Measurements from ENCODE around the gene DACT3. TPM values are rescaled to one million over a fixed set of nuclear protein-coding genes. Genes with fewer than 3 reads are reported as not detected.

Gene DACT3
- total RNA-seq, 1 experiment from 2014 or later = 1.0 TPM

DNA sequence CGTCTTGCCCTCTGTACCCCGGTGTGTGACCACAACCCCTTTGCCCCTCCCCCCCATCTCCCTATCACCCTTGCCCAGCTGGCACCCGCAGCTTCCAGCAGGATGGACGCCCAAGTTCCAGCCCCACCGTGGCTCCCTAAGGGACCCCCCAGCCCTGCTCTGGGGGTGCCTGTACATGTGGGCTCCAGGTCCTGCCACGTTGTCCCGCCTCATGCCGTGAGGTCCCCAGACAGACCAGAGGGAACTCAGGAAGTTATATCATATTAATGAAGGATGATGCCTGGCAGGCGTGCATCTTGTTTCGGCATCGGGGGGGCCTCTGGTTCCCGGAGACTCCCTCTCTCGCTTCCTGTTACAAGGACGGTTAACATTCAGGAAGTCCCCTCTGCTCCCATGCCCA lies 34.5 kb downstream of the DACT3 start:
- Histone ChIP-seq H3K36me3 (ENCODE audit: control insufficient read depth, insufficient read depth, low read length) (no peaks in the 10 kb centered on the region), H3K9me3 (ENCODE audit: control insufficient read depth, insufficient read depth, low read depth, low read length) (no peaks in the 10 kb centered on the region), H3K4me1 (ENCODE audit: control insufficient read depth, insufficient read depth, low read length) (no peaks in the 10 kb centered on the region), H3K27me3 (ENCODE audit: control insufficient read depth, insufficient read depth, low read length) (no peaks in the 10 kb centered on the region), H3K27ac (ENCODE audit: low read length) (no peak overlapping the region), H3K4me3 (ENCODE audit: low read depth in 2 of 2, low read length in 2 of 2) (no peak overlapping the region)
- in situ Hi-C loops (cut with HindIII; ENCODE audit: low pct_unique_long_range_greater_than_20kb, low sequenced_read_pairs) = no loop called here
- POLR2A ChIA-PET = no interaction called here
- BruUV-seq (replicated peaks) = no TSS peak
- ATAC-seq (no peak), DNase-seq (ENCODE audit: low read depth, low spot score) (no peak)
- CTCF ChIA-PET = no interaction called here
- TF ChIP-seq, protein P1, sequence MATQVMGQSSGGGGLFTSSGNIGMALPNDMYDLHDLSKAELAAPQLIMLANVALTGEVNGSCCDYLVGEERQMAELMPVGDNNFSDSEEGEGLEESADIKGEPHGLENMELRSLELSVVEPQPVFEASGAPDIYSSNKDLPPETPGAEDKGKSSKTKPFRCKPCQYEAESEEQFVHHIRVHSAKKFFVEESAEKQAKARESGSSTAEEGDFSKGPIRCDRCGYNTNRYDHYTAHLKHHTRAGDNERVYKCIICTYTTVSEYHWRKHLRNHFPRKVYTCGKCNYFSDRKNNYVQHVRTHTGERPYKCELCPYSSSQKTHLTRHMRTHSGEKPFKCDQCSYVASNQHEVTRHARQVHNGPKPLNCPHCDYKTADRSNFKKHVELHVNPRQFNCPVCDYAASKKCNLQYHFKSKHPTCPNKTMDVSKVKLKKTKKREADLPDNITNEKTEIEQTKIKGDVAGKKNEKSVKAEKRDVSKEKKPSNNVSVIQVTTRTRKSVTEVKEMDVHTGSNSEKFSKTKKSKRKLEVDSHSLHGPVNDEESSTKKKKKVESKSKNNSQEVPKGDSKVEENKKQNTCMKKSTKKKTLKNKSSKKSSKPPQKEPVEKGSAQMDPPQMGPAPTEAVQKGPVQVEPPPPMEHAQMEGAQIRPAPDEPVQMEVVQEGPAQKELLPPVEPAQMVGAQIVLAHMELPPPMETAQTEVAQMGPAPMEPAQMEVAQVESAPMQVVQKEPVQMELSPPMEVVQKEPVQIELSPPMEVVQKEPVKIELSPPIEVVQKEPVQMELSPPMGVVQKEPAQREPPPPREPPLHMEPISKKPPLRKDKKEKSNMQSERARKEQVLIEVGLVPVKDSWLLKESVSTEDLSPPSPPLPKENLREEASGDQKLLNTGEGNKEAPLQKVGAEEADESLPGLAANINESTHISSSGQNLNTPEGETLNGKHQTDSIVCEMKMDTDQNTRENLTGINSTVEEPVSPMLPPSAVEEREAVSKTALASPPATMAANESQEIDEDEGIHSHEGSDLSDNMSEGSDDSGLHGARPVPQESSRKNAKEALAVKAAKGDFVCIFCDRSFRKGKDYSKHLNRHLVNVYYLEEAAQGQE (IDR thresholded peaks at IDR 0.05; ENCODE audit: insufficient read depth in 1 of 2, low read depth in 2 of 2, low read length in 1 of 2) = no peak
- TF ChIP-seq TCF7L2 (IDR thresholded peaks at IDR 0.05; ENCODE audit: low read depth, low read length) (no peak), SIN3A (IDR thresholded peaks at IDR 0.05; ENCODE audit: borderline replicate concordance, insufficient read depth, low read depth, low read length) (no peak), POLR2AphosphoS5 (IDR thresholded peaks at IDR 0.05; ENCODE audit: low read depth, low read length) (no peak)
- TF ChIP-seq, protein P2, sequence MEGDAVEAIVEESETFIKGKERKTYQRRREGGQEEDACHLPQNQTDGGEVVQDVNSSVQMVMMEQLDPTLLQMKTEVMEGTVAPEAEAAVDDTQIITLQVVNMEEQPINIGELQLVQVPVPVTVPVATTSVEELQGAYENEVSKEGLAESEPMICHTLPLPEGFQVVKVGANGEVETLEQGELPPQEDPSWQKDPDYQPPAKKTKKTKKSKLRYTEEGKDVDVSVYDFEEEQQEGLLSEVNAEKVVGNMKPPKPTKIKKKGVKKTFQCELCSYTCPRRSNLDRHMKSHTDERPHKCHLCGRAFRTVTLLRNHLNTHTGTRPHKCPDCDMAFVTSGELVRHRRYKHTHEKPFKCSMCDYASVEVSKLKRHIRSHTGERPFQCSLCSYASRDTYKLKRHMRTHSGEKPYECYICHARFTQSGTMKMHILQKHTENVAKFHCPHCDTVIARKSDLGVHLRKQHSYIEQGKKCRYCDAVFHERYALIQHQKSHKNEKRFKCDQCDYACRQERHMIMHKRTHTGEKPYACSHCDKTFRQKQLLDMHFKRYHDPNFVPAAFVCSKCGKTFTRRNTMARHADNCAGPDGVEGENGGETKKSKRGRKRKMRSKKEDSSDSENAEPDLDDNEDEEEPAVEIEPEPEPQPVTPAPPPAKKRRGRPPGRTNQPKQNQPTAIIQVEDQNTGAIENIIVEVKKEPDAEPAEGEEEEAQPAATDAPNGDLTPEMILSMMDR (IDR thresholded peaks at IDR 0.05) = no peak
- intact Hi-C loops (cut with micrococcal nuclease; ENCODE audit: unreplicated experiment) = no loop called here

DNA sequence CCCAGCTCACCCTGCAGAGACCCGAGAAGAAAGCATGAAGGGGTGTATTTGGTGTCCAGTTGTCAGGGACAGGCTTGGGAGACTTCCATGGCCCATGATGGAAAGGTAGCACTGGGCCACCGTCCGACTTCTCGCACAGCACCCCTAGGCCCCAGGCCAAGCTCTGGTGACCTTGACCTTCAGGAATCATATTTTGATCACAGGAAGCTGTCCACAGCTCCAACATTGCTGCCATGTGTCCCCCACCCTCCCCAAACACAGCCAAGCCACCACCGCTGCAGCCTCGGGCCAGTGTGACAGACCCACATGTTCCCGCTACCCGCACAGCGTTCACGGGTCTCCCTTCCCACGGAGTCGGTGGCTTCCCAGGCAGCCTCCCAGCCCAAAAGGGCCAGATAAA lies 35.3 kb downstream of the DACT3 start:
- no peak overlapping the region for H3K27ac ChIP-seq (ENCODE audit: low read length)
- H3K9me3 ChIP-seq (ENCODE audit: control insufficient read depth, insufficient read depth, low read depth, low read length) = no peaks in the 10 kb centered on the region
- H3K4me3 ChIP-seq (ENCODE audit: low read depth in 2 of 2, low read length in 2 of 2) = no peak overlapping the region
- in situ Hi-C loops (cut with HindIII; ENCODE audit: low pct_unique_long_range_greater_than_20kb, low sequenced_read_pairs) (no loop called here), intact Hi-C loops (cut with micrococcal nuclease; ENCODE audit: unreplicated experiment) (no loop called here)
- no peaks in the 10 kb centered on the region for H3K27me3 ChIP-seq (ENCODE audit: control insufficient read depth, insufficient read depth, low read length)
- TF ChIP-seq SIN3A (IDR thresholded peaks at IDR 0.05; ENCODE audit: borderline replicate concordance, insufficient read depth, low read depth, low read length) = no peak
- TF ChIP-seq TCF7L2 (IDR thresholded peaks at IDR 0.05; ENCODE audit: low read depth, low read length) = no peak
- no TSS peak for BruUV-seq (replicated peaks)
- ChIA-PET CTCF (no interaction called here), POLR2A (no interaction called here)
- H3K36me3 ChIP-seq (ENCODE audit: control insufficient read depth, insufficient read depth, low read length) = no peaks in the 10 kb centered on the region
- DNase-seq (ENCODE audit: low read depth, low spot score) (no peak), ATAC-seq (no peak)
- no peaks in the 10 kb centered on the region for H3K4me1 ChIP-seq (ENCODE audit: control insufficient read depth, insufficient read depth, low read length)

DNA sequence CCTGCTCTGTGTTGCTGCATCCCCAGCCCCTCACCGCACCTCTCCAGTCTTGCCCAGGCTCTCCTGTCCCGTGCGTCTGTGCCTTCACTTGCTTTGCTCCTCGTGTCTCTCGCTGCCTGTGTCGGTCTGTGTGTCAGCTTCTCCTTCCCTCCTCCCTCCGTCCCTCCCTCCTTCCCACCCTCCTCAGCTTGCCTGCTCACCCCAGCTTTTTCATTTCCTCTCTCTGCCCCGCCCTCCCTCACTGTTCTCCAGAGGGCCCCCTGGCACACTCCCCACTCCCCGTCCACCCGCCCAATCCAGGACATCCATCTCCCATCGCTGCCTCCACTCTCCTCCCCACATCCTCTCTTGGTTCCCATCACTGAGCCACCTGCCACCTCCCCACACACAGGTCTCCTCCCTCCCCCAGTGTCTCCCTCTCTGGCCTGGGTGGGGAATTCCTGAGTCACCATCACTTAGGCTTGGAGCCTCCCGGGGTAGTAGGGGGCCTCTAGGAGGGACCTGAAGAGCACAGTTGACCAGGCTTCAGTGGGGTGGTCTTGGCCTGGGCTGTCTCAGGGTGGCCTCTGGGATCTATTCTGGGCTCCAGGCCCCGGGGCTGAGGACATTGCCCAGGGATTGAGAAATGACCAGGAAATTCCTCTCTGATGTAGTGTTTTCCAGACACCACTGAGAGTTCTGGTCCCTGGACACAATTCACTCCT lies 35.9 kb downstream of the DACT3 start, which contains the start of gene PTGIR:
TSS of gene PTGIR (minus strand) at position 132 of the 704 bp plus-strand sequence. CDS start 864 bp downstream, outside the sequence.
- no peak within 1 kb of the TSS for H3K27ac ChIP-seq (ENCODE audit: low read length)
- H3K27me3 ChIP-seq (ENCODE audit: control insufficient read depth, insufficient read depth, low read length) = no peaks in the 10 kb centered on the region
- no peaks in the 10 kb centered on the region for H3K4me1 ChIP-seq (ENCODE audit: control insufficient read depth, insufficient read depth, low read length)
- TF ChIP-seq TCF7L2 (IDR thresholded peaks at IDR 0.05; ENCODE audit: low read depth, low read length) = no peak
- no peak for TF ChIP-seq SIN3A (IDR thresholded peaks at IDR 0.05; ENCODE audit: borderline replicate concordance, insufficient read depth, low read depth, low read length)
- TF ChIP-seq, protein P2 (IDR thresholded peaks at IDR 0.05) = no peak
- TF ChIP-seq, protein P1 (IDR thresholded peaks at IDR 0.05; ENCODE audit: insufficient read depth in 1 of 2, low read depth in 2 of 2, low read length in 1 of 2) = no peak
- TF ChIP-seq POLR2AphosphoS5 (IDR thresholded peaks at IDR 0.05; ENCODE audit: low read depth, low read length) = no peak
- no peak for DNase-seq (ENCODE audit: low read depth, low spot score)
- H3K36me3 ChIP-seq (ENCODE audit: control insufficient read depth, insufficient read depth, low read length) = no peaks in the 10 kb centered on the region
- intact Hi-C loops (cut with micrococcal nuclease; ENCODE audit: unreplicated experiment) = no loop called here
- CTCF ChIA-PET = no interaction called here
- in situ Hi-C loops (cut with HindIII; ENCODE audit: low pct_unique_long_range_greater_than_20kb, low sequenced_read_pairs) = no loop called here
- H3K4me3 ChIP-seq (ENCODE audit: low read depth in 2 of 2, low read length in 2 of 2) = no peak within 1 kb of the TSS
- no peaks in the 10 kb centered on the region for H3K9me3 ChIP-seq (ENCODE audit: control insufficient read depth, insufficient read depth, low read depth, low read length)
- BruUV-seq (replicated peaks) = no TSS peak
- POLR2A ChIA-PET = interaction anchor here (0.6 kb wide), 1 partner anchor 192 kb away, joined by 3 read pairs; no protein-coding TSS in a partner anchor
- 0 out of 2 replicates have a peak, but pooled peaks have one; percentile 29 for ATAC-seq
